ENCODE measurements around the gene SLC25A13.

SLC25A13 gene

GRCh38 chr7:96319439-96319838 is 2.5 kb downstream of the SLC25A13 start:
- TF ChIP-seq TCF4 (CRISPR knock-in tag; IDR thresholded peaks at IDR 0.05; ENCODE audit: borderline replicate concordance) = no peak
- TF ChIP-seq ZFP30 (CRISPR knock-in tag; IDR thresholded peaks at IDR 0.05) = no peak
- TF ChIP-seq GLIS3 (CRISPR knock-in tag; IDR thresholded peaks at IDR 0.05) = no peak
- TF ChIP-seq PPARA (CRISPR knock-in tag; IDR thresholded peaks at IDR 0.05; ENCODE audit: borderline replicate concordance) = no peak
- no peak for TF ChIP-seq CSDC2 (CRISPR knock-in tag; IDR thresholded peaks at IDR 0.05)
- TF ChIP-seq POU6F1 (CRISPR knock-in tag; IDR thresholded peaks at IDR 0.05; ENCODE audit: borderline replicate concordance, low read depth) = no peak
- TF ChIP-seq BACH2 (CRISPR knock-in tag; IDR thresholded peaks at IDR 0.05; ENCODE audit: borderline replicate concordance) = no peak
- no peak for TF ChIP-seq TOX (CRISPR knock-in tag; IDR thresholded peaks at IDR 0.05; ENCODE audit: borderline replicate concordance)
- TF ChIP-seq PATZ1 (CRISPR knock-in tag; IDR thresholded peaks at IDR 0.05; ENCODE audit: borderline replicate concordance) = no peak
- no peak for TF ChIP-seq RARB (CRISPR knock-in tag; IDR thresholded peaks at IDR 0.05)
- no peak for TF ChIP-seq OSR1 (CRISPR knock-in tag; IDR thresholded peaks at IDR 0.05)
- TF ChIP-seq ZNF70 (CRISPR knock-in tag; IDR thresholded peaks at IDR 0.05) = no peak
- no peak for TF ChIP-seq ARNTL (CRISPR knock-in tag; IDR thresholded peaks at IDR 0.05; ENCODE audit: borderline replicate concordance, low read depth)
- TF ChIP-seq CREB5 (CRISPR knock-in tag; IDR thresholded peaks at IDR 0.05; ENCODE audit: low read depth) = no peak
- no peak for ATAC-seq

- TF ChIP-seq ZNF8 (CRISPR knock-in tag; IDR thresholded peaks at IDR 0.05) (no peak), PATZ1 (CRISPR knock-in tag; IDR thresholded peaks at IDR 0.05; ENCODE audit: borderline replicate concordance) (no peak), ZC3H10 (CRISPR knock-in tag; IDR thresholded peaks at IDR 0.05) (no peak), ZNF70 (CRISPR knock-in tag; IDR thresholded peaks at IDR 0.05) (no peak)
- no peak for ATAC-seq
Observed at GRCh38 chr7:96316949-96317348, 4.9 kb downstream of the SLC25A13 start.

- TF ChIP-seq ZFP3 (CRISPR knock-in tag; IDR thresholded peaks at IDR 0.05) (no peak), ISL1 (CRISPR knock-in tag; IDR thresholded peaks at IDR 0.05) (no peak), PATZ1 (CRISPR knock-in tag; IDR thresholded peaks at IDR 0.05; ENCODE audit: borderline replicate concordance) (no peak), TOX (CRISPR knock-in tag; IDR thresholded peaks at IDR 0.05; ENCODE audit: borderline replicate concordance) (no peak), OSR1 (CRISPR knock-in tag; IDR thresholded peaks at IDR 0.05) (no peak)
- ATAC-seq = no peak
Observed at GRCh38 chr7:96315125-96315512, 6.8 kb downstream of the SLC25A13 start.

- no peak for ATAC-seq
- no peak for TF ChIP-seq ZNF8 (CRISPR knock-in tag; IDR thresholded peaks at IDR 0.05)
- no peak for TF ChIP-seq TSHZ2 (CRISPR knock-in tag; IDR thresholded peaks at IDR 0.05)
- no peak for TF ChIP-seq ZFP3 (CRISPR knock-in tag; IDR thresholded peaks at IDR 0.05)
- TF ChIP-seq ZNF565 (CRISPR knock-in tag; conservative IDR thresholded peaks at IDR 0.05; ENCODE audit: low read depth) = no peak
- no peak for TF ChIP-seq POU6F1 (CRISPR knock-in tag; IDR thresholded peaks at IDR 0.05; ENCODE audit: borderline replicate concordance, low read depth)
- TF ChIP-seq ZFP30 (CRISPR knock-in tag; IDR thresholded peaks at IDR 0.05) = no peak
Observed at GRCh38 chr7:96314402-96315124, 7.3 kb downstream of the SLC25A13 start.

Measured in SK-N-SH treated with all-trans-retinoic acid at 6 μM for 48 hours (cell line).